GM23248 (cell line): Measurements from ENCODE around the gene UGT1A5.

Source experiments
- EZH2 ChIP-seq: fragments of 200-600 bp; sonication (generic); IDR thresholded peaks from 2 replicates; pipeline ENCODE4 v1.6.1; 2018; ENCODE audit warnings: antibody characterized with exemption, mild to moderate bottlenecking; ENCODE audit not compliant: insufficient read depth, poor library complexity, severe bottlenecking
- EZH2phosphoT487 ChIP-seq: fragments of 200-600 bp; sonication (generic); IDR thresholded peaks from 2 replicates; pipeline ENCODE4 v1.6.1; 2018; ENCODE audit warnings: antibody characterized with exemption, moderate library complexity, mild to moderate bottlenecking, low read depth; ENCODE audit not compliant: insufficient read depth

DNA sequence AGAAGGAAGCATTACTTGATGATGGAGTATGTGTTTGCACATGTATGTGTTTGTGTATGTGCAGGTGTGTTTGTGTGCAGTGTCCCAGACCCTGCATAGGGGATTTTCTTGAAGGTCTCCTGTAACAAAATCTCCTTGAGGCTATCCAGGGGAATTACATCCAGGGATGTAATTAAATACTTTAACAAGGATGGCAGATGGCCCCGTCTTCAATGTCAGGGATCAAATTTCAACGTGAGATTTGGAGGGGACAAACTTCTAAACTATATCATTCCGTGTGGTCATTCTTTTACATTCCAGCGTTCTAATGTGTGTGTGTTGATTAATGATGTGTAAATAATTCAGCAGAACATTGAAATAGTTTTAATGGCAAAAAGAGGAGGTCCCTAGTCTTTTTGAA is 37.7 kb upstream of the UGT1A5 start:
- no peak for TF ChIP-seq EZH2phosphoT487
- no peak for TF ChIP-seq EZH2
